K562 (cell line): Measurements from ENCODE around the gene PAIP2. TPM values are rescaled to one million over a fixed set of nuclear protein-coding genes. Genes with fewer than 3 reads are reported as not detected.

Experiments used
- ATF7 ChIP-seq: fragments of 450-650 bp; IDR thresholded peaks from 2 replicates; pipeline ENCODE4 v1.7.1; 2014; ENCODE audit warnings: mild to moderate bottlenecking, moderate library complexity
- CREB3L1 ChIP-seq: fragments of 450-650 bp; IDR thresholded peaks from 2 replicates; pipeline ENCODE4 v1.6.1; 2014; ENCODE audit warnings: low read depth, mild to moderate bottlenecking, moderate library complexity, borderline replicate concordance
- EP300 ChIP-seq: IDR thresholded peaks from 2 replicates; pipeline ENCODE4 v1.6.1; 2012; ENCODE audit warnings: low read length, improper control_type of control experiment
- EP400 ChIP-seq: fragments of 450-650 bp; IDR thresholded peaks from 2 replicates; pipeline ENCODE4 v1.6.1; 2017; ENCODE audit warnings: antibody characterized with exemption, mild to moderate bottlenecking, moderate library complexity
- HDAC2 ChIP-seq: fragments of 450-650 bp; IDR thresholded peaks from 2 replicates; pipeline ENCODE4 v1.6.1; 2016; ENCODE audit warnings: mild to moderate bottlenecking
- IRF1 ChIP-seq: sonication (generic); formaldehyde crosslinking; IDR thresholded peaks from 2 replicates; pipeline ENCODE4 v1.8.0; 2022; ENCODE audit warnings: missing genetic modification reagents, mild to moderate bottlenecking, borderline replicate concordance
- MAZ ChIP-seq, 2 experiments: fragments of 450-650 bp in 1 of 2; sonication (generic) in 1 of 2; formaldehyde crosslinking; IDR thresholded peaks in 1 of 2; conservative IDR thresholded peaks in 1 of 2; 2 replicates each; pipeline versions ENCODE4 v1.4.0 to v1.5.0; 2020; ENCODE audit warnings: mild to moderate bottlenecking in 1 of 2, missing genetic modification reagents in 1 of 2
- PML ChIP-seq: IDR thresholded peaks from 2 replicates; pipeline ENCODE4 v1.6.1; 2012; ENCODE audit warnings: low read length, inconsistent platforms
- PYGO2 ChIP-seq: fragments of 450-650 bp; IDR thresholded peaks from 2 replicates; pipeline ENCODE4 v1.6.1; 2016; ENCODE audit warnings: mild to moderate bottlenecking, missing genetic modification characterization, moderate library complexity, missing compliant biosample characterization
- RB1 ChIP-seq: fragments of 450-650 bp; IDR thresholded peaks from 2 replicates; pipeline ENCODE4 v1.6.1; 2017; ENCODE audit warnings: low read depth, mild to moderate bottlenecking
- SMC3 ChIP-seq: conservative IDR thresholded peaks from 2 replicates; pipeline ENCODE4 v1.6.1; 2011; ENCODE audit warnings: low read depth, low read length, improper control_type of control experiment; ENCODE audit not compliant: insufficient read depth
- SP1 ChIP-seq: sonication (generic); formaldehyde crosslinking; IDR thresholded peaks from 2 replicates; pipeline ENCODE4 v1.8.1; 2022; ENCODE audit warnings: mild to moderate bottlenecking, missing genetic modification reagents
- U2AF1 ChIP-seq: fragments of 200-400 bp; formaldehyde crosslinking; optimal IDR thresholded peaks from 2 replicates; pipeline ENCODE3; 2017; ENCODE audit warnings: mild to moderate bottlenecking, low read depth, low read length, moderate library complexity
- ZEB2 ChIP-seq: fragments of 450-650 bp; IDR thresholded peaks from 2 replicates; pipeline ENCODE4 v1.6.1; 2016
- ZNF134 ChIP-seq: fragments of 250-450 bp; sonication (Bioruptor Pico); conservative IDR thresholded peaks from 2 replicates; pipeline ENCODE4 v1.4.0; 2020
- ZNF3 ChIP-seq: fragments of 250-450 bp; sonication (Bioruptor Pico); IDR thresholded peaks from 2 replicates; pipeline ENCODE4 v1.5.0; 2021; ENCODE audit warnings: mild to moderate bottlenecking, moderate library complexity
- ZNF586 ChIP-seq: fragments of 450-650 bp; formaldehyde crosslinking; conservative IDR thresholded peaks from 2 replicates; pipeline ENCODE4 v1.4.0; 2020; ENCODE audit warnings: mild to moderate bottlenecking, moderate library complexity
- ZNF644 ChIP-seq: fragments of 200-800 bp; sonication (Bioruptor generic); IDR thresholded peaks from 2 replicates; pipeline ENCODE4 v1.6.1; 2016; ENCODE audit warnings: low read depth, missing genetic modification characterization, missing compliant biosample characterization
- ZNF717 ChIP-seq: fragments of 250-450 bp; sonication (Bioruptor Pico); IDR thresholded peaks from 2 replicates; pipeline ENCODE4 v1.5.0; 2021
- ZNF766 ChIP-seq: fragments of 200-800 bp; sonication (Bioruptor generic); conservative IDR thresholded peaks from 2 replicates; pipeline ENCODE4 v1.6.1; 2016; ENCODE audit warnings: missing genetic modification characterization, missing compliant biosample characterization
- polyA plus RNA-seq, 8 experiments: library from polyadenylated mRNA; depleted of rRNA in 4 of 8; stranded (reverse) in 5 of 8; unstranded in 3 of 8; fragments of >200 nt; fragmentation: Nextera tagmentation in 2 of 8; fragmentation: Illumina TruSeq in 1 of 8; extraction: Ambion mirVana in 2 of 8; extraction: Trizol in 1 of 8; gene quantifications; 2 replicates each; pipeline versions ENCODE4 v1.2.1 to v1.2.3, GENCODE V29; 2011 to 2014; ENCODE audit warnings: inconsistent platforms in 1 of 8, missing spikeins in 1 of 8
- total RNA-seq, 7 experiments: library from RNA; depleted of rRNA in 6 of 7; stranded (reverse); fragments of >200 nt in 6 of 7; fragmentation: Illumina TruSeq in 2 of 7; extraction: Trizol in 2 of 7; gene quantifications; 2 replicates each; pipeline versions ENCODE4 v1.2.1 to v1.2.3, GENCODE V29; 2011 to 2021; ENCODE audit warnings: low replicate concordance in 1 of 7
- TF ChIP-seq, protein P1 (sequence below), 2 experiments: fragments of 450-650 bp; conservative IDR thresholded peaks; 2 replicates each; pipeline ENCODE4 v1.6.1; 2017; ENCODE audit warnings: mild to moderate bottlenecking in 2 of 2, moderate library complexity in 2 of 2
- TF ChIP-seq, protein P2 (sequence below): fragments of 450-650 bp; formaldehyde crosslinking; IDR thresholded peaks from 2 replicates; pipeline ENCODE4 v1.4.0; 2020; ENCODE audit warnings: mild to moderate bottlenecking, moderate library complexity

PAIP2 gene
- total and polyA plus RNA-seq, 9 of the 15 experiments (the other 6 are each of a cell fraction or from before 2014, with no cell fraction given), result 78.3 to 187 (median 128) TPM

DNA sequence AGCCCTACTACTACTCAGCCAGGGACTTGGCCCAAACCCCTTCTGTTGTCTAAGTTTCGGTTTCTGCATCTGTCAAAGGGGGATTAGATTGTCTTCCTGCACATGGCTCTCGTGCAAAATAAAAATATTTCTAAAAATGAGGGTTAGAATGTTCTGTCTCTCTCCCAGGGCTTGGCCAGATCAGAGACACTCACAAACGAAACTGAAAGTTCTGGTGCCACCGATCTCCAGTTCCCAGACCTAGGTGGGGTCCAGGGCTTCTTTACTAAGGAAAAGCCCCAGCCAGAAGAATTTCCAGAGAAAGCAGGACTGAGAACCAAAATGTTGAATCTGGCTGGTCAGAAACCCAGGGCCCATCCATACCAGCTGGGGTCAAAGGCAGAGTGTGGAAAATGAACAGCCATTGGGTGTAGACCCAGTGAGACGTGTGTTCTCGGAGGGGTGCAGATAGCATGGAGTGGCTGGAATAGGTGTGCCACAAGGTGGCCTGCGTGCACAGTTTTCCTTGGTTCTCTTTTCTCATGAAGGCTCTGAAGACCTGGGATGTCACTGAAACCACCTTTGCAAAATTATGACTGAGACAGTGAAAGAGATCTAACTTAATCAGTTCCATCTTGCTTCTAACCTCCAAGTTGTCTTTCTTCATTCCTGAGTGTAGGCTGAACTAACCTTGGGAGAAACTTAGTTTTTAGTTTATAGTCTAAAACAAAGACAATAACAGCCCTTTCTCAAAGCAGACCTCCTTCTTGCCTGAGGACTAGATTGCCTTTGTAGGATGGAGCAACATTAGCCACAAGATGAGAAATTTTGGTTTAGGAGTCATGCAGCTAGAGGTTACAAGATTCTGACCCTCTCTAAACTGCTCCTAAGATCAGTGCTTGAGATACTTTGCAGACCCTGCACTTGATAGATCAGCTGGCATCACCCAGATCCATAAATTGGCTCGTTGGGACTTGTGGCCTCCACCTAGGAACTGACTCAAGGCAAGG, 43.7 kb downstream of the PAIP2 start (continued):
- TF ChIP-seq, protein P1, sequence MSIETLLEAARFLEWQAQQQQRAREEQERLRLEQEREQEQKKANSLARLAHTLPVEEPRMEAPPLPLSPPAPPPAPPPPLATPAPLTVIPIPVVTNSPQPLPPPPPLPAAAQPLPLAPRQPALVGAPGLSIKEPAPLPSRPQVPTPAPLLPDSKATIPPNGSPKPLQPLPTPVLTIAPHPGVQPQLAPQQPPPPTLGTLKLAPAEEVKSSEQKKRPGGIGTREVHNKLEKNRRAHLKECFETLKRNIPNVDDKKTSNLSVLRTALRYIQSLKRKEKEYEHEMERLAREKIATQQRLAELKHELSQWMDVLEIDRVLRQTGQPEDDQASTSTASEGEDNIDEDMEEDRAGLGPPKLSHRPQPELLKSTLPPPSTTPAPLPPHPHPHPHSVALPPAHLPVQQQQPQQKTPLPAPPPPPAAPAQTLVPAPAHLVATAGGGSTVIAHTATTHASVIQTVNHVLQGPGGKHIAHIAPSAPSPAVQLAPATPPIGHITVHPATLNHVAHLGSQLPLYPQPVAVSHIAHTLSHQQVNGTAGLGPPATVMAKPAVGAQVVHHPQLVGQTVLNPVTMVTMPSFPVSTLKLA (conservative IDR thresholded peaks at IDR 0.05), result peak in 1 of 2 experiments; percentile 55; a peak in 1 of 4 replicates
- TF ChIP-seq ZNF3 (CRISPR knock-in tag) (no peak), ZNF586 (CRISPR knock-in tag) (no peak), RB1 (peak; percentile 20; the same call in 1 of the 2 replicates), PYGO2 (tag) (peak; percentile 40; the same call in 1 of the 2 replicates), CREB3L1 (no peak), ZNF766 (CRISPR knock-in tag) (0 out of 2 replicates have a peak, but pooled peaks have one; percentile 42), ZNF717 (CRISPR knock-in tag) (no peak), IRF1 (CRISPR knock-in tag) (no peak), ZNF644 (0 out of 2 replicates have a peak, but pooled peaks have one; percentile 48), ZEB2 (peak; percentile 61; the same call in 1 of the 2 replicates), U2AF1 (no peak), ATF7 (0 out of 2 replicates have a peak, but pooled peaks have one; percentile 40), EP400 (peak; percentile 62), HDAC2 (peak; percentile 52; the same call in 1 of the 2 replicates), MAZ (CRISPR knock-in tag; conservative IDR thresholded peaks at IDR 0.05 in 1 of 2, IDR thresholded peaks at IDR 0.05 in 1 of 2) (peak in 1 of 2 experiments; percentile 70; a peak in 2 of 4 replicates), ZNF134 (CRISPR knock-in tag) (0 out of 2 replicates have a peak, but pooled peaks have one; percentile 11), SMC3 (peak; percentile 74), SP1 (CRISPR knock-in tag) (0 out of 2 replicates have a peak, but pooled peaks have one; percentile 23), EP300 (peak; percentile 14; the same call in 1 of the 2 replicates), PML (no peak)
- TF ChIP-seq, protein P2, sequence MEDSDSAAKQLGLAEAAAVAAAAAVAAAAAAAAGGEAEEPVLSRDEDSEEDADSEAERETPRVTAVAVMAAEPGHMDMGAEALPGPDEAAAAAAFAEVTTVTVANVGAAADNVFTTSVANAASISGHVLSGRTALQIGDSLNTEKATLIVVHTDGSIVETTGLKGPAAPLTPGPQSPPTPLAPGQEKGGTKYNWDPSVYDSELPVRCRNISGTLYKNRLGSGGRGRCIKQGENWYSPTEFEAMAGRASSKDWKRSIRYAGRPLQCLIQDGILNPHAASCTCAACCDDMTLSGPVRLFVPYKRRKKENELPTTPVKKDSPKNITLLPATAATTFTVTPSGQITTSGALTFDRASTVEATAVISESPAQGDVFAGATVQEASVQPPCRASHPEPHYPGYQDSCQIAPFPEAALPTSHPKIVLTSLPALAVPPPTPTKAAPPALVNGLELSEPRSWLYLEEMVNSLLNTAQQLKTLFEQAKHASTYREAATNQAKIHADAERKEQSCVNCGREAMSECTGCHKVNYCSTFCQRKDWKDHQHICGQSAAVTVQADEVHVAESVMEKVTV (CRISPR knock-in tag), result peak; percentile 12; the same call in 1 of the 2 replicates
